Stimulated activated CD4-positive, alpha-beta T cell treated with anti-CD3 and anti-CD28 coated beads, Interleukin-2, amount 100 ng/mL, for 4 hours (primary cell): Measurements from ENCODE around the gene DBP.
"Not testable (repeated sequence)": the region's sequence is repeated elsewhere in the genome, so short reads cannot be mapped to it uniquely, and the experiment has no call there.

Experiments
- DNase-seq: peaks from one replicate; pipeline ENCODE4 v3.0.0-alpha.2; 2020; ENCODE audit warnings: low read depth

The DBP gene

GRCh38 chr19:48665786-48666185, 28.6 kb upstream of the DBP start:
- DNase-seq = no peak

DNA sequence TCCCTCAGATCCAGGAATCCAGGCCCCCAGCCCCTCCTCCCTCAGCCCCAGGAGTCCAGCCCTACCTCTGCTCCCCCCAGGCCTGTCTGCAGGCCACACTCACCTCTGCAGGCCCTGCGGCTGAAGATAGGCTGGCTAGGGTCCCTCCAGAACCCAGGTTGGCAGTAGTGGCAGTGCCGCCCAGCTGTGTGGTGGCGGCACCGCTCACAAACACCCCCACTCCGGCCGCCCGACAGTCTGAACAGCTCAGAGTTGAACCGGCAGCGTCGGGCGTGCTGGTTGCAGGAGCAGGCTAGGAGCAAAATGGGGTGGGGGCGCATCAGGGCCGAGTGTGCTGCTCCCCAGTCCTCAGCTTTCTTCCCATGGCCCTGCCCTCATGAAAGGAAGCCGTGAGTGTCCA, 27.3 kb upstream of the DBP start:
- no peak for DNase-seq

GRCh38 chr19:48663667-48664066, 26.5 kb upstream of the DBP start:
- DNase-seq = no peak

GRCh38 chr19:48661711-48662090, 24.5 kb upstream of the DBP start:
- no peak for DNase-seq

- peak; percentile 66 for DNase-seq
Measured at GRCh38 chr19:48660852-48661710, 23.9 kb upstream of the DBP start.

DNA sequence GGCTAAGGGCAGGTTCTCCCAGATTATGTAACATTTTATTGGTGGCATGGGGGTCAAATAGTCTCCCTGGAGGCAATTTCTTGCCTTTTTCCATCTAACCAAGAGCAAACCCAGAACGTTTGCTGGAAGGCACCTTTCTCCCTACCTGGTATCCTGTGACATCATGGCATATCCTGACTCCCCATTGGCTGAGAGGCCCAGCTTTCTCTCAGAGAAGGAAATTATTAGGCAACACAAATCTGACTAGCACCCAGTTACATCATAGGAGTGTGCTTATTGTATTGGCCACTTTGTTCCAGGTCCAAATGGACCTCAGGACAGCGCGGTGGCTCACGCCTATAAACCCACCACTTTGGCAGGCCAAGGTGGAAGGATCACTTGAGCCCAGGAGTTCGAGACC, 22.6 kb upstream of the DBP start:
- DNase-seq = no peak

- DNase-seq = no peak
Measured at GRCh38 chr19:48658483-48658882, 21.3 kb upstream of the DBP start.

DNA sequence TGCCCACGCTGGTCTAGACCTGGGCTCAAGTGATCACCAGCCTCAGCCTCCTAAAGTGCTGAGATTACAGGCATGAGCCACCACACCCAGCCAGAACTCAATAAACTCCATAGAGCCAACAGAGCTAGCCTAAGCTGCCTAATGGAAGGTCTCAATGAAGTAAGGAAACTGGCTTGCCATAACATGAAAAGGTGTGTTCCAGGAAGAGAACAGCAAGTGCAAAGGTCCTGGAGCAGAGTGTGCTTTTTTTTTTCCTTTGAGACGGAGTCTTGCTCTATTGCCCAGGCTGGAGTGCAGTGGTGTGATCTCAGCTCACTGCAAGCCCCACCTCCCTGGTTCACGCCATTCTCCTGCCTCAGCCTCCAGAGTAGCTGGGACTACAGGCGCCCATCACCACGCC, 20.6 kb upstream of the DBP start:
- not testable (repeated sequence) for DNase-seq

GRCh38 chr19:48656840-48657474, 19.8 kb upstream of the DBP start:
- no peak for DNase-seq

- DNase-seq = no peak
Measured at GRCh38 chr19:48654299-48655059, 17.3 kb upstream of the DBP start.

DNA sequence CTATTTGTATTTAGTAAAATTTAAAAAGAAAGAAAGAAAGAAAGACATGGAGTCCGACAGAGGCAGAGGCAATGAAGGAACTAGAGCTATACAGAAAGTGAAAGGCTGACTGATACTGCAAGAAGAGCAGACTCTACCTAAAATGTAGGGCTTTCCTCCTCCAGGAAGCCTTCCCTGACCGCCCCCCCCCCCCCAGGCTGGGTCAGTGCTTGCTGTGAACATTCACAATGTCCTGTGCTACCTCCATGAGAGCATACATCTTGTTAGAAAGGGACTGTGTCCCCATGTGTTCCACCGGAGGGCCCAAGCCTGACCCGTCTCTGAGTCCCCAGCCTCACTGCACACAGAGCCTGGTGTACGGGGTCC, 14.5 kb upstream of the DBP start:
- DNase-seq = no peak

- DNase-seq = no peak
Measured at GRCh38 chr19:48650974-48651682, 13.9 kb upstream of the DBP start.

- no peak for DNase-seq
Measured at GRCh38 chr19:48648134-48648533, 11.0 kb upstream of the DBP start.

DNA sequence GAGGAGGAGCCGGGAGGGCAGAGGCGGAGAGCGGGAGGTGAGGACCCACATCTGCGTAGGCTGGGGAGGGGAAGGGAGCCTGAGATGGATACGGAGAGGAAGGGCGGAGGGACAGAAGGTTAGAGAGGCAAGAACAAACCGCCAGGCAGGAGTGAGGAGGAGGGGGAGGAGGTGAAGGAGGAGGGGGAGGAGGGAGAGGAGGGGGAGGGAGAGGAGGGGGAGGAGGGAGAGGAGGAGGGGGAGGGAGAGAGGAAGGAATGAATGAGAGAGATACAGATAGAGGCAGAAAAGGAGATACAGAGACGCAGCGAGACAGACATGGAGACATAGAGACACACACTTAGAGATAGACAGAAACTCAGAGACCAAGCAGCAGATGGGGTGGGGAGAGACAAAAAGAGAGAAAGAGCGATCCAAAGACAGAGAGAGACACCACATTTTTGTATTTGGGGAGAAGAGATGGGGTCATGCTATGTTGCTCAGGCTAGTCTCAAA, 9.6 kb upstream of the DBP start:
- no peak for DNase-seq

GRCh38 chr19:48646001-48646721, 9.0 kb upstream of the DBP start, which contains the start of gene CA11:
Gene CA11 (minus strand): TSS chr19:48646187. CDS start chr19:48645632, 555 bp downstream.
- peak; percentile 91 for DNase-seq

- DNase-seq = no peak
Measured at GRCh38 chr19:48645620-48646000, 8.4 kb upstream of the DBP start.

GRCh38 chr19:48644839-48645619, 7.8 kb upstream of the DBP start:
- DNase-seq = peak; percentile 61

DNA sequence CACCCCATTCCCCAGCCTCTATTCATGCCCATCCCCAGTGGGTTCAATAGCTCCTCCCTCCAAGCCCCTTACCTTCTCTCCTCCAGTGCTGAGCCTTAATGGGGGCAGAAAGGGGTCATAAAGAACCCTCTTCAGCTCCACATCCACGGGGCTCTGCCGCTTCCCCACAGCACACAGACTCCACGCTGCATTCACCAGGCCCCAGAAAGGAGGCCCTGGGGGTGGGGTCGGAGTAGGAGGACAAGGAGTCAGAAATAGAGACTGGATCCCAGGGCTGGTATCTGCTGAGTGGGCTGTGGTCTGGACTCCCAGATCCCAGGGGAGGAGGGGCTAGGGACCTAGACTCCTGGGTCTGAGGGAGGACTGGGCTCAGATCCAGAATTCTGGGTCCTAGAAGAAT, 7.2 kb upstream of the DBP start:
- no peak for DNase-seq

DNA sequence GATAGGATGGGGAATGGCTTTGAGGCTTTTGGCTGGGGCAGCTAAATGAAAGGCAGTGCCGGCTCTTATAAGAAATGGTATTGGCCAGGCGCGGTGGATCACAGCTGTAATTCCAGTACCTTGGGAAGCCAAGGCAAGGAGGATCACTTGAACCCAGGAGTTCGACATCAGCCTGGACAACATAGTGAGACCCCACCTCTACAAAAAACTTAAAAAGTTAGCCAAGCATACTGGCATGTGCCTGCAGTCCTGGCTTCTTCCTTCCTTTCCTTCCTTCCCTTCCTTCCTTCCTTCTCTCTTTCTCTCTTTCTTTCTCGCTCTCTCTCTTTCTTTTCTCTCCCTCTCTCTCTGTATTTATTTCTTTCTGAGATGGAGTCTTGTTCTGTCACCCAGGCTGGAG, 5.7 kb upstream of the DBP start:
- DNase-seq = no peak

GRCh38 chr19:48641850-48642249, 4.7 kb upstream of the DBP start:
- DNase-seq = no peak
